HEK293T (cell line): ENCODE data around the gene ZNF319.

ENCODE experiments used
- BHLHE40 ChIP-seq: fragments of 450-650 bp; IDR thresholded peaks from 2 replicates; pipeline ENCODE4 v1.6.1; 2016; ENCODE audit warnings: mild to moderate bottlenecking, moderate library complexity, borderline replicate concordance
- CTBP1 ChIP-seq: fragments of 450-650 bp; IDR thresholded peaks from 2 replicates; pipeline ENCODE4 v1.6.1; 2016; ENCODE audit warnings: borderline replicate concordance
- ELF4 ChIP-seq: fragments of 450-650 bp; IDR thresholded peaks from 2 replicates; pipeline ENCODE4 v1.6.1; 2017; ENCODE audit warnings: antibody characterized with exemption
- FOXA1 ChIP-seq: fragments of 450-650 bp; IDR thresholded peaks from 2 replicates; pipeline ENCODE4 v1.6.1; 2016; ENCODE audit warnings: mild to moderate bottlenecking
- FOXK2 ChIP-seq: fragments of 450-650 bp; IDR thresholded peaks from 2 replicates; pipeline ENCODE4 v1.6.1; 2016; ENCODE audit warnings: mild to moderate bottlenecking
- FOXM1 ChIP-seq: fragments of 450-650 bp; IDR thresholded peaks from 2 replicates; pipeline ENCODE4 v1.6.1; 2017; ENCODE audit warnings: mild to moderate bottlenecking, borderline replicate concordance
- PKNOX1 ChIP-seq: fragments of 450-650 bp; IDR thresholded peaks from 2 replicates; pipeline ENCODE4 v1.6.1; 2016
- SP1 ChIP-seq: fragments of 450-650 bp; IDR thresholded peaks from 2 replicates; pipeline ENCODE4 v1.6.1; 2017
- ZNF384 ChIP-seq: fragments of 450-650 bp; IDR thresholded peaks from 2 replicates; pipeline ENCODE4 v1.6.1; 2016

- TF ChIP-seq FOXM1 (no peak), BHLHE40 (no peak), SP1 (no peak), ELF4 (no peak), FOXK2 (no peak), CTBP1 (no peak), PKNOX1 (no peak), FOXA1 (no peak), ZNF384 (no peak)
Observed at GRCh38 chr16:58031016-58031800, 30.7 kb upstream of the ZNF319 start.
